VCaP (cell line): Measurements from ENCODE around the gene EID1.

ENCODE experiments used
- H3K27ac ChIP-seq: fragments of 450-650 bp; 2 replicates; pipeline ENCODE4 v1.5.1; 2017
- CTCF ChIP-seq: fragments of 450-650 bp; conservative IDR thresholded peaks from 2 replicates; pipeline ENCODE4 v1.5.1; 2017; ENCODE audit warnings: mild to moderate bottlenecking, moderate library complexity

EID1 gene

GRCh38 chr15:48888191-48888590 is 10.3 kb downstream of the EID1 start:
- no peak overlapping the region for H3K27ac ChIP-seq
- TF ChIP-seq CTCF, result no peak

GRCh38 chr15:48888836-48889235 is 10.9 kb downstream of the EID1 start:
- TF ChIP-seq CTCF, result no peak
- H3K27ac ChIP-seq, result no peak overlapping the region

DNA sequence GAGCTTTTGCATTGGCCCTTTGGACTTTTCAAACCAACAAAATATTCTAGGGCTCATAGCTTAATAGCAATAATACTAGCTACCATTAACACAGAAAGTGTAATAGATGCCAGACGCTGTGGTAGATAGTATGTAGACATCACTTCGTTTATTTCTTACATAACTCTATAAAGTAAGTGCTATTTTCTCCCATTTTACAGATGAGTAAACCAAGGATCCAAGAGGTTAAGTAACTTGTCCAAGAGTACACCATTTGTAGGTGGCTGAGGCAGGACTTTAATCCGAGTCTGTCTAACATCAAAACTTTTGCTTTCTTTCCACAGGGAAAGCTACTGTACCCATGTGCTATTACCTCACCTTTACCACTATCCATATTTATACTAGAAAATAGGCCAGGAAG is 12.0 kb downstream of the EID1 start:
- H3K27ac ChIP-seq, result no peak overlapping the region
- no peak for TF ChIP-seq CTCF

- no peak for TF ChIP-seq CTCF
- H3K27ac ChIP-seq, result no peak overlapping the region
These were observed 12.5 kb downstream of the EID1 start for GRCh38 chr15:48890375-48890972.

DNA sequence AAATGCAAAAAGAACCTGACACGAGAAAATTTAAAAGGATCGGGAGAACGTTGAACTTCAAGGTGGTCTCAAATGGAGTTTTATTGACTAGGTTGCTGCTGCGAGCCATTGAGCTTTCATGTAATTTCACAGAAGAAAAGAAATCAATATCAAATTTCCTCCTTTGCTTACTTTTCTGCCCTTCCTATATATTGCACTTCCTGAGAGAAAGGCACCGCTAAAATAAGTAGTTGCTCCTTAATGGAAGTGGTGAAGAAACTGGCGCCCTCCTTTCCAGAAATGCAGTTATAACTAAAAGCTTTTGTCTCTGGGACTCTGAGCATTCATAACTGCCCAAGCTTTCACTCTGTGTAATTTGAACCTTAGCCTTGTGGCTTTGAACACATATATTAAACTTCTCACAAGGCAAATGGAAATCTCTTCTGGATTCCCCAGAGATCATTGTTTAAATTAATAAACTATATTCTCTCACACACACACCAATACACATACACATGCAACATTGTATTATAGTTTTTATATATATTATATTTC is 13.4 kb downstream of the EID1 start:
- H3K27ac ChIP-seq, result no peak overlapping the region

DNA sequence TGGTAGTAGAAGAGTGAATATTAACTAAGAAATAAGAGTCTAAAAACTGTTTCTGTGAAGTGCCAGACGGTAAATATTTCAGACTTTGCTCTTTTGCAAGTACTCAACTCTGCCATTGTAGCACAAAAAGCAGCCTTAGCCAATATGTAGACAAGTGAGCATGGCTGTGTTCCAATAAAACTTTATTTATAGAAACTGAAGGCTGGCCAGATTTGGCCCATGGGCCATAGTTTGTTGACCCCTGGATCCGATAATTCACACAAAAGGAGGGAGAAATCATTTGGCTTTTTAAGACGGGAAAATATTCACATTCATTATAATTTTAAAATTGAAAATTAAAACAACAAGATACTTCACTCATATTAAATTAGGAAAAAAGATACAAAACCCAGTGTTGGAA is 15.4 kb downstream of the EID1 start:
- TF ChIP-seq CTCF, result no peak
- H3K27ac ChIP-seq, result no peak overlapping the region

More for the DNA sequence above, 13.4 kb downstream of the EID1 start:
- no peak for TF ChIP-seq CTCF

- TF ChIP-seq CTCF, result no peak
- H3K27ac ChIP-seq, result no peak overlapping the region
These were observed 19.2 kb downstream of the EID1 start for GRCh38 chr15:48896869-48897814.
